ENCODE data around the gene LPIN1.
A peak's percentile ranks its signal among the peaks of the same experiment; 100 is the strongest.
"Not testable (repeated sequence)": the region's sequence is repeated elsewhere in the genome, so short reads cannot be mapped to it uniquely, and the experiment has no call there.

LPIN1 gene

DNA sequence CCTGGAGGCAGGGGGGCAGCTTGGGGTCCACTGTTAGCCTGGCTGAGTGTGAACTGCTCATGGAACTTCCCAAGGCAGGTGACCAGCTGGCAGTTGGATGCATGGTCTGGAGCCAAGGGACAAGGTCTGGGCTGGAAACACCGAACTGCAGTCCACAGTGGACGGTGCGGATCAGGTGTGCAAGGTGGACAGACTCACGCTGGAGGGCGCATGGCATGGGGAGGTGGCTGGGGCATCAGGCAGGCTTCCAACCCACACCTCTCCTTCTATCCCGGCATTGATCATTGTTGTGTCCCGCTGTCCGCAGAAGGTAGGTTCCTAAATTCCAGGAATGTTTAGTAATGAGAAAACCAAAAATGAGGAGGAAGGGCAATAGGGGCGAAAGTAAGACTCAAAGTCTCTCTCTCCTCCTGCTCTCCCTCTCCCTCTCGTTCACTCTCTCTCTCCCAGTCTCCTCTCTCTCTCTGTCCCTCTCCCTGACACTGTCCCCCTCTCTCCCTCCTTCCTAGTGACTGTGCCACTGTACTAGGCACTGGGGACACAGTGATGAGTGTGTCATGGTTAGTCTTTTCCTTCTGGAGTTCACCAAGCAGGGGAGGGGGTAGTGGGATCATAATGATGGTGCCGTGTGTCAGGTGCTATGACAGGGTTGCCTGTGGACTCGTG is 30.3 kb upstream of the LPIN1 start:
- no peak for DNase-seq

DNA sequence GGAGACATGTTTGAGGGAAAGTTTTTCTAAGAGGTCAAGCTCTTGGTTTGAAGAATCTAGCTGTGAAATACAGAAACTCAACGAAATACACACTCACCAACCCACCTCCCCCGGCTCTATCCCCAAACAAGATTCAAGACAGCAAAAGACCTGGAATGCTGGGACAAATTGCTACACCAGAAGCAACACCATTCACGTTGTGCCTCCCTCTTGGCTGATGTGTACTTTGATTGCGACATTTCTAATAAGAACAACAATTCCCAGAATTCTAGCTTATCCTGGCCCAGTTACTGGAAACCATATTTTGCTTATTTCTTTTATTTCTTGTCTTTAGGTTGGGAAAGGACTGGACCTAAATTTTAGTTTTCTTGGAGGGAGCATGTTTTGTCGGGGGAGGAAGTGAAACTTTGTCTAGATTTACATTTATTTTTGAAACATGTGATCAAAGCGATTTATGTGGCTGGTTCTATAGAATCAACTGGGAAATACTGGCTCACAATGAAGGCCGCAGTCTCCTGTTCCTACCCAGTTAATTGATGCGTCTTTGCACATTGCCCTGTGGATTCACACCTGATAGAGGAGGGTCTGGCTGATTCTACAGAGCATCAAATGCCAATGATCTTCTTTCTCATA is 29.6 kb upstream of the LPIN1 start:
- DNase-seq, result no peak

DNA sequence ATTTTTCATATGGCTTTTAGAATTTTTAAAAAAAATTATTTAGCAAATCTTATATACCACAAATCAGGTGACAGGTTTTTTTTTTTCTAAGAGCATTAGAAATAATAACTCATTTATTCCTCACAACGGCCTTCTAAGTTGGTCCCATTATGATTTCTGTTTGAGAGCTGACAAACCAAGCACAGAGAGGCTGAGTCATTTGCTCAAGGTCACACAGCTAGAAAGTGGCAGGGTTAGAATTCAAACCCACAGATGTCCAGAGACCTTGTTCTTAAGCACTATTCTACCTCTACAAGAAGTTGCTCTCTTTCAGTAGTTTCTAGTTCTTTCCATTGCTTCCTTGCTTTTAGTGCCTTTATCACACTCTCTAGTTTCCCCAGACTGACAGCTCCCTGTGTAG is 28.8 kb upstream of the LPIN1 start:
- DNase-seq, result no peak

DNA sequence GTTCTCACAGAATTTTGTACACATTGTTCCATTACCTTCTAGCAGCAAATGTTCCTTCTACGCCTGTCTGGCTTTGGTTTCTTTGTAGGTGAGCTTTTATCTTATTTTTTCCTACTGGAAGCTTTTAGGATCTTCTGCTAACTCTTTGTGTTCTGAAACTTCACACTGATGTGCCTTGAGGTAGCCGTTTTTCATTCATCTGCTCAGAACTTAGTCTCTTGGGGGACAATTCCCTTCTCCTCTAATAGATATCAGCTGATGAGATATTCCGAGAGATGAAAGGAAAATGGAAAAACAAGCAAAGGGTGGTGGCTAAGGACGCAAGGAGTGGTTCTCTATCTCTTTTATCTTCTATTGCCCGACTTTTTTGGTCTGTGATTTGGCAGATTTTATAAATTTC is 27.8 kb upstream of the LPIN1 start:
- no peak for DNase-seq

DNA sequence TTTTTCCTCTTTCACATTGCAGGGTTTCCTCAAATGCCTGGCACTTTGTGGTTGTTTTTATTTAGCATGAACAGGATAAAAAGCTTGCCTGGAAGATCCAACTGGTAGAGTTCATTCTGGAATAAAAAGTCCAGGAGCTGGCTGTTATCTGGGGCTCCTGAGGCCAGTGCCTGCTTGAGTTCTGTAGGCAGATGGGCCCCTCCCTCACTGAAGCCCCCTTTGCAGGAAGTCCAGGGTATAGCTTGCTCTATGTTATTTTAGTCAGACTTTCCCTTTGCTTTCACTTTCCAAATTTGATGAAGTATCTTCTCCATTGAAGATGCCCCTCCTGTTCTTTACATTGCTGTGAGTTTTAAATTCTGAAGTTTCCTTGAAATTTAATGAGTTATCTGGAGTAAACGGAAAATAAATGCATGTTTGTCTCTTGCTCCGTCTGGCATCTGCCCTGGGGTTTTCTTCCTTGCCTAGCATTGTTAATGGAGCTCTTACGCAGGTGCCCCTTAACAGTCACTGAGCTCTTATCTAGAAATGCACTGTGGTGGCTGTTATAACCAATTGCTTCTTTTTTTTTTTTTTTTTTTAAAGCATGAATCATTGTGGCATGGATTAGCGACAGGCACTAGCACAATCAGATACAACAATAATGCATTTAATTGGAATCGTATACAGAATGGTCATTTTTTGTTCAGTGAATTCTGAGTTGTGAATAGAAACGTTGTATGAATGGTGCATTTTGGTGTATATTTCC is 27.0 kb upstream of the LPIN1 start:
- DNase-seq, result peak; percentile 91

DNA sequence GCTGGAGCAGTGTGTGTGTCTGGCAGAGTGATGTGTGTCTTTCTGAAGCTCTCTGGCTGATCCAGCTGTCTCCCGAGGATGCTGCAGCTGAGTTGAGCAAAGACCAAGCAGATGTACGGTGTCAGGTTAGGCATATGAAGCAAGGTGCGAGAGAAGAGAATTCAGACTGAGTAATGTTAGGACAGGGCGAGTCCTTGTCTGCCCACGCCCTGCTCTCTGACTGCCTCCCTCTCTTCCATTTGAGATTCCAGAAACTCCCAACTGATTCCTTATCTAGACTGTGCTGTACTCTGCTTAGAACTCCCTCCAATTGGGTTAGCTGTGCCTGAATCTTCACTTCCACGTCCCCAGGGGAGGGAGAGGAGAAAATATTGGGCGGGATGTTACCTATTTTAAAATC is 25.7 kb upstream of the LPIN1 start:
- no peak for DNase-seq

DNA sequence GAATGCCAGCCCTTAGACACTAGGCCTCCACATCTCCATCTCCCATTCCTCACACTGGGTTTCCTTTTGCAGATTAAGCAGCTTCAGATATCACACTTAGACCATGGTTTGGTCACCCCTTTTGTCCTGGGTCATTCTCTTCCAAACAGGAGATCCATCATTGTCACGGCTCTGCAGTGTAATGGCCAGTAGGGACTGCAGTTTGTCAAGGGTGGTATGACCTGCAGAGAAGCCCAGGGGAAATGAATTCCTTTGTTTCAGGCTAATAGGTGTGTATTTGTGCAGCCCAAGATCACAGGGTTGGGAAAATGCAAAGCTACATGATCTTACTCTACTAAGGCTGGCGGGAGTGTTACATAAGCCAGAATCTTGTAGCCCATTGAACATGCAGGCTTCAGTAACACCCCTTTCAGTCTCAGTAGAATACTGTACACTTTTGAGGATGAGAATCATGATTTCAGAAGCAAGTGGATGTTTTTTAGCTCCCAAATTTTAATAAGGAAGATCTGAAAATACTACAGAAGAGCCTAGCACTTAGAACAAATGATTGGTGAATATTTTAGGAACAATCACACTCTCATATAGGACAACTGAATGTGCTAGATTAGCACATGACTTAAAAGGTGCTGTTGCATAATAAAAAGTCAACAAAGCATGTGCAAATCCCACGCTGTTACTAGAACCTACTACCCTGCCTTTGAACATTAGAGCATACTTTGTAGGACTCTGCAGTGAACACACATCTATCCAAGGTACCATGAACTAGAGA is 24.0 kb upstream of the LPIN1 start:
- no peak for DNase-seq

DNA sequence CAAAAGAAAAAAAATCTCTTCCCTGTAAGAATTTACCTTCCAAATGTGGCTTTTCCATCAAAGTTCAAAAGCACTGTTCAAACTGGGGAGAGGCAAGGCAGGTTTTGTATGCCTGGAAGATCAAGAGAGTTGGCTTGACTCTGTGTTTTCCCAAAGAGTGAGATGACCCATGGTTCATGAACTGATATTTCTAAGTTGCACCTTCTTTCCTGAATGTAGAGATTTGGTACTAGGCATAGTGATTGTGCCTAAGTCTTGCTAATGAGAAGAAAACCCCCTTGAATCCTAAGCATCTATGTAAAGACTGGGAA is 23.4 kb upstream of the LPIN1 start:
- DNase-seq, result no peak

DNA sequence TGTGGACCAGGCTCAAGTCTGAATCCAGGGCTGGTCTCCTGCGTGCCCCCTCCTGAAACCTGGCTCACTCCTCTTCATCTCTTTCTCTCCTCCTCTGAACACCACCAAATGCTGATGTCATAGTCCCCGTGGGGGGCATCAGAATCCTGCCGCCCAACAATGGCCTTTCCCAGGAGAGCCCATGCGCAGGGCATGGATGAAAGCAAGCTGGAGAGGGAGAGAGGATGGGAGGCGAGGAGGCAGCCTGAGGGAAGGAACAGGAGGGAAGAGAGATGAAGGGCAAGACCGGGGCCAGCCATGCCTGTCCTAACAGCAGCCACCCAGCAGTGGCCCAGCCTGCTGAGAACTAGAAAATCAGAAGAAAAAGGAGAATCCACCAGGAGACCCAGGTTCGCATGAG is 22.3 kb upstream of the LPIN1 start:
- no peak for DNase-seq

DNA sequence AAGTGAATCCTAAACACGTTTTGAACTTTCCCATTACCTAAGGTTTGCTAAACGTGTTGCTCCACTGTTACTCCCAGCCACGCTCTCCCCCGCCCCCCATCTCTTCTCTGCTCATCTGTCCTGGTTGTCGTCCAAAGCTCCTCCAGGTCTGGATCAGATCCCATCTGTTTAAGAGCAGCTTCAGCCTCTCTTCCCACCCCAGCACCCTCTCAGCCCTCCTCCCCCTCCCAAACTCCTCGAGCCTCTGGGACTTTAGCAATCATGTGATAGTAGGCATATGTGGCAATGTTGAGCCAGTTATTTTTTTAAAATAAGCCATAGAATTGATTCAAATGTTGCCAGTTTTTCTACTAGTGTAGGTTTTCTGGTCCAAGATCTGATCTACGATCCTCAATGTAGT is 20.0 kb upstream of the LPIN1 start:
- DNase-seq, result no peak

DNA sequence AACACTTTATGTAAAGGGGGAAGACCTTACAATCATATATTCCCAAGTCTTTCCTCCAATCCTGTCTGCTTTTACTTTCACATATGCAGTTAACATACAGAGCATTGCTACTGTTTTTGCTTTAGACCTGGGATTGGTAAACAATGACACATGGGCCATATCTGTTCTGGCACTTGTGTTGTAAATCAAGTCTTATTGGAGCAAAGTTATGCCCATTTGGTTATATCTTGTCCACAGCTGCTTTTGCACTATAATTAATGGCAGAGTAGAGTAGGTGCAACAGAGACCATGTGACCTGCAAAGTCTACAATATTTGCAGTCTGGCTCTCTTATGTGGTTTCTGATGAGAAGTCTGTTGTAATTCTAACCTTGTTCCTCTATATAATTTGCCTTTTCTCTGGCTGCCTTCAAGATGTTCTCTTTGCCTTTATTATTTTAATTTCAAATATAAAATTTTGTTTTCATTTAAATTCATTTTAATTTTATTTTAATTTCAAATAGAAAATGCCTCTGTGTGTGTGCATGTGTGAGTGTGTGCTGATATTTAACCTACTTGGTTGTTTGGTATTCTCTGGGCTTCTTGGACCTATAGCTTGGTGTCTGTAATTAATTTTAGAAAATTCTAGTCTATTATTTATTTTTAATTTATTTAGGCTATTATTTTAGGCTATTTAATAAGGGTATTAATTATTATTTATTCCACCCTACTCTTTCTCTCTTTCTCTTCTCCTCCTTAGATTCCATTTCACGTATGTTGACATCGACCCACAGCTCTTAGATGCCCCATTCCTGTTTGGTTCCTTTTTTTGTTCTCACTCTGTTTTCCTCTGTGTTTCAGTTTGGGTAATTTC is 16.8 kb upstream of the LPIN1 start:
- DNase-seq, result peak; percentile 36

DNA sequence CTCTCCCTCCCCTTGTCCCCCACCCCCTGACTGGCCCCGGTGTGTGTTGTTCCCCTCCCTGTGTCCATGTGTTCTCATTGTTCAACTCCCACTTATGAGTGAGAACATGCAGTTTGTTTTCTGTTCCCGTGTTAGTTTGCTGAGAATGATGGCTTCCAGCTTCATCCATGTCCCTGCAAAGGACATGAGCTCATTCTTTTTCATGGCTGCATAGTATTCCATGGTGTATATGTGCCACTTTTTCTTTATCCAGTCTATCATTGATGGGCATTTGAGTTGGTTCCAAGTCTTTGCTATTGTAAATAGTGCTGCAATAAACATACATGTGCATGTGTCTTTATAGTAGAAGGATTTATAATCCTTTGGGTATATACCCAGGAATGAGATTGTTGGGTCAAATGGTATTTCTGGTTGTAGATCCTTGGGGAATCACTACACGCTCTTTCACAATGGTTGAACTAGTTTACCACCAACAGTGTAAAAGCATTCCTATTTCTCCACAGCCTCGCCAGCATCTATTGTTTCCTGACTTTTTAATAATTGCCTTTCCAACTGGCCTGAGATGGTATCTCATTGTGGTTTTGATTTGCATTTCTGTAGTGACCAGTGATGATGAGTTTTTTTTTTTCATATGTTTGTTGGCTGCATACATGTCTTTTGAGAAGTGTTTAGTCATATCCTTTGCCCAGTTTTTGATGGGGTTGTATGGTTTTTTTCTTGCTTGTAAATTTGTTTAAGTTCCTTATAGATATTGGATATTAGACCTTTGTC is 15.0 kb upstream of the LPIN1 start:
- not testable (repeated sequence) for DNase-seq

DNA sequence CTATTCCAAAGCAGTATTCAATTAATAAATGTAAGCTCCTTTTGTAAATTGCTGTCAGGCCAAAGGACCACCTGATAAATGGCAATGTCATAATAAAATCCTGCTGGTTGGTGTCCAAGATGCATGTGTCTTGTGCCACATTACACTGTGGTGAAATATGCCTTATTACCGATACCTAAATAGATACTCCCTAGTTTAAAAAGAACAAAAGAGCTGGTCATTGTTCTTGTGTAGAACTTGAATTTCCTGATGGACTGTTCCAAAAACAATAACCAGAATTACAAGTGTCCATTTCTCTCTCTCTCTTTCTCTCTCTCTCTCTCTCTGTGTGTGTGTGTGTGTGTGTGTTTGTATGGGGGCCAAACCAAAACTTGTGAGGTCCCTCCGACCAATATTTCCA is 13.8 kb upstream of the LPIN1 start:
- no peak for DNase-seq

DNA sequence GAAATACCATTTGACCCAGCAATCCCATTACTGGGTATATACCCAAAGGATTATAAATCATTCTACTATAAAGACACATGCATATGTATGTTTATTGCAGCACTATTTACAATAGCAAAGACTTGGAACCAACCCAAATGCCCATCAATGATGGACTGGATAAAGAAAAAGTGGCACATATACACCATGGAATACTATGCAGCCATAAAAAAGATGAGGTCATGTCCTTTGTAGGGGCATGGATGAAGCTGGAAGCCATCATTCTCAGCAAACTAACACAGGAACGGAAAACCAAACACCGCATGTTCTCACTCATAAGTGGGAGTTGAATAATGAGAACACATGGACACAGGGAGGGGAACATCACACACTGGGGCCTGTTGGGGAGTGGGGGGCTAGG is 8.6 kb upstream of the LPIN1 start:
- DNase-seq, result not testable (repeated sequence)

DNA sequence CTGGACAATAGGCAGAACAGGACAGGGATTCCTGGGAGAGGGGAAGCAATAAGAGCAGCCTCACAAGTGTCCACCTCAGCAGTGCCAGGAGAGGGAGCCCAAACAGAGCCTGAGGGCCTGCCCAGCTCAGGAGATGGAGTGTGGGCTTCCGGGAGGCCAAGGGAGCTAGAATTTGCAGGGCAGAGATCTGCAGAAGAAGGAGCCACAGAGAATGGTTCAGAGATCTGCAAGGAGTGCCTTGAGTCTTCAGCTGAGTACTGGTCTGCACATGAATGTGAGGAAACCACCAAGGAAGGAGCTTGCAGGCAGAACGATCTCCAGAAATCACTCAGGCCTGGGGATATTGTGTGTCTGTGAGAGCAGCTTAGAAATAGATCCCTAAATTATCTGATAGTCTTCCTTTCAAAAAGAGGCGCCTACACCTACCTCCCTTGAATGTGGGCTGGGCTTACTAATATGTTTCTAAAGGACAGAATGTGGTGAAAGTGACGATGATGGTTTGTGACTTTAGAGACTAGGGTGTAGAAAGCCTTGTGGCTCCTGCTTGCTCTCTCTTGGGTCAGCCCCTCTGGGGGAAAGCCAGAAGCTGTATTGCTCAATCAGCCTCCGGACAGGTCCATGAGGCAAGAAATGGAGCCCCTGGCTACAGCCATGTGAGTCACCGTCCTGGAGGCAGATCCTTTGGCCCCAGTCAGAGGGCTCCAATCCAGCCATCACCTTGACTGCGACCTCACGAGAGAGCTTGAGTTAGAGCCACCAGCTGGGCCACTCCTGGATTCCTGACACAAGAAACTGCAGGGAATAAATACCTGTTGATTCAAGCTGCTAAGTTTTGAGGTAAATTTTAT is 7.6 kb upstream of the LPIN1 start:
- peak; percentile 79 for DNase-seq

DNA sequence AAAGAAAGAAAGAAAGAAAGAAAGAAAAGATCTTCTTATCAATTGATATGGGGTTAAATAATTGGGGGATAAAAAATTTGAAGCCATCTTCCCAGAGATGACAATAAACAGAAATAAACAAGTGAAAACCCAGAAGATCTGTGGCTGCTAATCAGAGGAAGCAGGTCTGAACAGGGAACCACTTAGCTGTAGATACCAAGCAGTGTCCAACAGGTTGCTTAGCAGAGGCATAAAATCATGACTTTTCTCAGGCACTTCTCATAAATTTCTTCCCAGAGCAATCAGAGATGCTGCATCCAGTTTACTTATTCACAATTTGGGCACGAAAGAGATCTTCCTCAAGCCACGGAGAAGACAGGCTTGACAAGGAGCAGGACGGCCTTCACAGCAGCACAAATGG is 5.7 kb upstream of the LPIN1 start:
- DNase-seq, result no peak

DNA sequence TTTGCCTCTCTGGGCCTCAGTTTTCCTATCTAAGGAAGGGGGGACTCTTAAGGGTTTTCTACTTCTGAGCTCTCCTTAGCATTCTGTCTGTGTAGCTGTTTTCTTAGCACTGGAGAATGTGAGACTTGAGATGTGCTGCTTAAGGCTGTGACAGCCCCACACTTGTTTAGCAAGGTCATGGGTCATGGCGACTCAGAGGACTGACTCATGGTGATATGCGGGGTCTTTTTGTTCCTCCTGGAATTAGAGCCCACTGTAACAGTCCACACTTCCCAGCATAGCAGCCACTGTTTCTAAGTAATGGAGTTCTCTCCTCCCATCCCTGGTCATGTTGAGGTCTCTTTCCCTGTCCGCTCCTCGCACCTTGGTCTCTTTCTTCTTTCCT is 4.1 kb upstream of the LPIN1 start:
- DNase-seq, result no peak

DNA sequence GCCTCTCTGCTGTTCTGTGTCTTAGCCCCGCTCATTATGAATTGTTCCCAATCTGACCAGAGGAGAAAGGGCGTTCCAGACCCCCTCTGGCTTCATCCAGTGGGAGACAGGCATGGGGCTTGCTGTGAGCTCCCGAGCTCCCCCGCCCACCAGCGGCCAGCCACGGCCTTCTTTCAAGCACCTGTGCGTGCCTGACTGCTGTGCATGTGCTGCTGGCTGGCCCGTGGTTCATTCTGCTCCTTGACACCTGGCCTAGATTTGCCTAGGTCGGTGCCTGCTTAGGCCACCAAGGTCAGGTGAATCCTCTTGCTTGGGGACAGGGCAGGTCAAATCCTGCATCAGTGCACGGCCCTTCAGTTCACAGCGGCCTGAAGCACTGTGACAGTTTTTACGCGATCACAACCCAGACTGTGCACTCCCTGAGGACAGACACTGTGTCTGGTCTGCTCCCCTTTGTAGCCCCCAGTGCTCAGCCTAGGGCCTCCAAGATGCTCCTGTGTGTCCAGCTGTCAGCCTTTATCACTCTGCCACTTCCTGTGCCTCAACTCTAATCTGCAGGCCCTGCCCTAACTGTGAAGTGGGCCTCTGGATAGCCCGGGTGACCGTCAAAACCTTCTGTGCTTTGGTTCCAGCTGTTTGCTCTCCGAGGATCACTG is 3.6 kb upstream of the LPIN1 start:
- peak; percentile 62 for DNase-seq

DNA sequence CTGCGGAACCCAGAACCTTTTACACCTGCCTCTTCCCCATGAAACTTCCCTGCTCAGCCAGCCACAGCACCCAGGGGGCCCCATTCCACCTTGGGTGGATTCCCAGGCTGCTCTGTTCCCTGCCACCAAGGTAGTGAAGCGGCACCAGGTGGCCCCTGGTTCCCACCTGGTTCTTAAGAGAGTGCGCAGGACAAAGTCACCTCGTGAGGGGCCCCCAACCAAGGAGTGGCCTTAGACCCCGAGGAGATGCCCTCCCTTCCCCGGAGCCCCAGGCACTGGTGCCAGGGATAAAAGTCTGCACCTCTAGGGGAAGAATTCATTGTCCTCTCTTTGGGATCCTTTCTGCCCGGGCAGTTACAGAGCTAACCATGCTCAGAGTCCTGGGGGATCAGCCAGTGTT is 3.1 kb upstream of the LPIN1 start:
- no peak for DNase-seq

DNA sequence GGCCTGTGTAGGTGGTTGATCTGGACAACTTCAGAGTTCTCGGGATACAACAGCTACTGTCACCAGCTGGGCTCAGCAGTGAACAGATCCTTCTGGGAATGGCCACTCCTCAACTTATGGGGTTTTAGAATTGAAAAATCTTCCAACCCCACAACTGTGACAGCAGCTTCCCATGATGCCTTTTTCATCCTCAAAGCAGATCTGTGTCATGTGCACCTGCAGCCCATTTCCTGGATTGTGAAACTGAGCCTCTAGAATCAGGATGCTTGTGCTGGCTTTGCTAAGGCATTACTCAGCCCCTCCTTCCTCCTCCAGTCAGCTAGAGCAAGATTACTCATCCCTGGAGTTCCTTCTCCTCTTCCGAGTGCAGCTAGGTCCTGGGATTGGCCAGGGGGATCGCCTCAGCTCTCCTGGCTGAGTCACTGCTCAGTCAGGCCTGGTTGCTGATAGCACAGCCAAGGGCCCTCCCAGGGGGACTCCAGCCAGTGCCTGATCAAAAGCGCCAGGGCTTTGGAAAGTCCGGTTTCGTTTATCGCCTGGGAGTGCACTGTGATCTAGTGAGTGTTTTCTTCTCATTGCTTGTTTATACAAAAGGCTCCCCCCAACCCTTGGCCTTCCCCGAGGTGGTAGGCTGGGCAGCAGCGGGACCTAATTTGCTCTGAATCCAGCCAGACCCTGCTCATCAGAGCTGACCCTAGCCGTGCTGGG is 2.4 kb upstream of the LPIN1 start:
- peak; percentile 94 for DNase-seq
